Measurements from ENCODE around the gene CCDC102B.
"Not testable (repeated sequence)": the region's sequence is repeated elsewhere in the genome, so short reads cannot be mapped to it uniquely, and the experiment has no call there.

The CCDC102B gene

GRCh38 chr18:68984342-68984741 is 186.5 kb downstream of the CCDC102B start:
- DNase-seq: no peak

GRCh38 chr18:68985172-68985820 is 187.4 kb downstream of the CCDC102B start:
- no peak for DNase-seq

GRCh38 chr18:68991286-68991685 is 193.4 kb downstream of the CCDC102B start:
- no peak for DNase-seq

GRCh38 chr18:68992719-68993482 is 195.0 kb downstream of the CCDC102B start:
- DNase-seq: no peak

- no peak for DNase-seq
Measured at GRCh38 chr18:68995675-68996074, 197.8 kb downstream of the CCDC102B start.

- DNase-seq: no peak
Measured at GRCh38 chr18:68997845-68998244, 200.0 kb downstream of the CCDC102B start.

GRCh38 chr18:69000366-69000765 is 202.5 kb downstream of the CCDC102B start:
- no peak for DNase-seq

GRCh38 chr18:69002233-69002632 is 204.4 kb downstream of the CCDC102B start:
- no peak for DNase-seq

- not testable (repeated sequence) for DNase-seq
Measured at GRCh38 chr18:69006212-69006611, 208.3 kb downstream of the CCDC102B start.

- no peak for DNase-seq
Measured at GRCh38 chr18:69008538-69008937, 210.7 kb downstream of the CCDC102B start.

GRCh38 chr18:69021211-69021805 is 223.4 kb downstream of the CCDC102B start:
- no peak for DNase-seq

- no peak for DNase-seq
Measured at GRCh38 chr18:69022426-69022825, 224.5 kb downstream of the CCDC102B start.

GRCh38 chr18:69031571-69031970 is 233.7 kb downstream of the CCDC102B start:
- DNase-seq: no peak

GRCh38 chr18:69032009-69032408 is 234.1 kb downstream of the CCDC102B start:
- no peak for DNase-seq

- no peak for DNase-seq
Measured at GRCh38 chr18:69035756-69036155, 237.9 kb downstream of the CCDC102B start.

GRCh38 chr18:69044215-69044614 is 246.3 kb downstream of the CCDC102B start:
- no peak for DNase-seq

GRCh38 chr18:69064063-69064462 is 266.2 kb downstream of the CCDC102B start:
- DNase-seq: no peak

- no peak for DNase-seq
Measured at GRCh38 chr18:69067048-69067447, 269.2 kb downstream of the CCDC102B start.

- DNase-seq: no peak
Measured at GRCh38 chr18:69071680-69072079, 273.8 kb downstream of the CCDC102B start.

GRCh38 chr18:69081846-69082245 is 284.0 kb downstream of the CCDC102B start:
- DNase-seq: no peak

GRCh38 chr18:69082499-69082898 is 284.6 kb downstream of the CCDC102B start:
- no peak for DNase-seq

GRCh38 chr18:69085951-69086350 is 288.1 kb downstream of the CCDC102B start:
- no peak for DNase-seq

GRCh38 chr18:69088973-69089372 is 291.1 kb downstream of the CCDC102B start:
- DNase-seq: no peak

GRCh38 chr18:69097349-69097748 is 299.5 kb downstream of the CCDC102B start:
- DNase-seq: no peak
